Astrocyte (in vitro differentiated cells and primary cell): ENCODE measurements around the gene PRKD1. TPM values are rescaled to one million over a fixed set of nuclear protein-coding genes. Genes with fewer than 3 reads are reported as not detected.
A peak's percentile ranks its signal among the peaks of the same experiment; 100 is the strongest.

Experiments used
- DNase-seq: peaks from one replicate; pipeline ENCODE4 v3.0.0-alpha.2; 2010; ENCODE audit warnings: low read depth
- FAIRE-seq: peaks from 2 replicates; lab custom pipeline; 2011; peaks lifted over from hg19 to GRCh38; lab: Jason Lieb, UNC
- H2AFZ ChIP-seq: 2 replicates; pipeline ENCODE4 v1.6.0; 2012; ENCODE audit warnings: low read depth, low read length, inconsistent platforms
- H3K27ac ChIP-seq: 2 replicates; pipeline ENCODE4 v1.5.1; 2011; ENCODE audit warnings: low read depth, low read length, inconsistent platforms
- H3K27me3 ChIP-seq: 2 replicates; pipeline ENCODE4 v1.6.0; 2011; ENCODE audit warnings: low read length, inconsistent platforms; ENCODE audit not compliant: insufficient read depth
- H3K36me3 ChIP-seq: 2 replicates; pipeline ENCODE4 v1.5.1; 2011; ENCODE audit warnings: low read length, inconsistent platforms; ENCODE audit not compliant: insufficient read depth
- H3K4me1 ChIP-seq: 2 replicates; pipeline ENCODE4 v1.5.1; 2011; ENCODE audit warnings: low read length, inconsistent platforms; ENCODE audit not compliant: insufficient read depth
- H3K4me2 ChIP-seq: 2 replicates; pipeline ENCODE4 v1.6.0; 2012; ENCODE audit warnings: low read length, inconsistent platforms
- H3K4me3 ChIP-seq: 2 replicates; pipeline ENCODE4 v1.5.1; 2011; ENCODE audit warnings: low read depth, mild to moderate bottlenecking, low read length, inconsistent platforms; ENCODE audit not compliant: insufficient read depth
- H3K79me2 ChIP-seq: 2 replicates; pipeline ENCODE4 v1.6.0; 2012; ENCODE audit warnings: mild to moderate bottlenecking, low read length, inconsistent platforms; ENCODE audit not compliant: insufficient read depth
- H3K9ac ChIP-seq: 2 replicates; pipeline ENCODE4 v1.6.0; 2012; ENCODE audit warnings: mild to moderate bottlenecking, low read length, inconsistent platforms
- H3K9me3 ChIP-seq: 2 replicates; pipeline ENCODE4 v1.5.1; 2012; ENCODE audit warnings: low read depth, mild to moderate bottlenecking, low read length, inconsistent platforms; ENCODE audit not compliant: insufficient read depth
- H4K20me1 ChIP-seq: 2 replicates; pipeline ENCODE4 v1.6.0; 2012; ENCODE audit warnings: low read length, inconsistent platforms; ENCODE audit not compliant: insufficient read depth
- H3K27ac Mint-ChIP-seq: one replicate; pipeline ENCODE4 v1.8.0; 2021; ENCODE audit warnings: mild to moderate bottlenecking, mixed read lengths; ENCODE audit not compliant: unreplicated experiment
- H3K27me3 Mint-ChIP-seq: one replicate; pipeline ENCODE4 v1.8.0; 2021; ENCODE audit warnings: low read depth, mixed read lengths; ENCODE audit not compliant: unreplicated experiment
- H3K36me3 Mint-ChIP-seq: one replicate; pipeline ENCODE4 v1.8.0; 2021; ENCODE audit warnings: low read depth, mixed read lengths; ENCODE audit not compliant: unreplicated experiment
- H3K4me1 Mint-ChIP-seq: one replicate; pipeline ENCODE4 v1.8.0; 2021; ENCODE audit warnings: low read depth, mixed read lengths; ENCODE audit not compliant: unreplicated experiment
- H3K4me3 Mint-ChIP-seq: one replicate; pipeline ENCODE4 v1.8.0; 2021; ENCODE audit warnings: mild to moderate bottlenecking, moderate library complexity, mixed read lengths; ENCODE audit not compliant: unreplicated experiment
- H3K9me3 Mint-ChIP-seq: one replicate; pipeline ENCODE4 v1.8.0; 2021; ENCODE audit warnings: mild to moderate bottlenecking, mixed read lengths; ENCODE audit not compliant: unreplicated experiment
- EZH2 ChIP-seq: IDR thresholded peaks from 2 replicates; pipeline ENCODE4 v1.6.1; 2012; ENCODE audit warnings: mild to moderate bottlenecking, low read length, inconsistent platforms; ENCODE audit not compliant: insufficient read depth
- total RNA-seq: library from RNA; stranded (reverse); gene quantifications from 2 replicates; pipeline ENCODE4 v1.2.1, GENCODE V29; 2021
- TF ChIP-seq, protein P1 (sequence below): IDR thresholded peaks from 2 replicates; pipeline ENCODE4 v1.5.1; 2011; ENCODE audit warnings: low read depth, mild to moderate bottlenecking, inconsistent platforms, low read length, moderate library complexity; ENCODE audit not compliant: insufficient read depth

The PRKD1 gene
- total RNA-seq, 1 donor from 2014 or later = 5.9 TPM

DNA sequence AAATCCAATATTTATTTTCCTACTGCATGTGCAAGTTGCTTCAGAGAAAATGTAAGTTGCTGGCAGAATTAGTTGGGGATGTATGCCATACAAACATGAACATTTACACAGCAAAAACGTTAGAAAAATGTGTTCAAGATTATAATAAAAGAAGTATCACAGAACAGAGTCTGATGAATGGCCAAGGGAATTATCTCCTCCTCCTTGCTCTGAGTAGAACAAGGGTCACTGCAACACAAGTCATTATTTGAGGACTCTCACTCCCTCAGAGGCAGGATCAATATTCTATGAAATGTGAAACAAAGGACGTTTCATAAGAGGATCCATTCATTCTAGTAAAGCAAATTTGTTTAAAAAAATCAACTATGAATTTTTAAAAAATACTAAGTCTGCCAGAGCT lies 177.8 kb downstream of the PRKD1 start:
- H3K36me3 ChIP-seq = no peaks in the 10 kb centered on the region
- no peak overlapping the region for H3K27ac Mint-ChIP-seq
- H3K27me3 Mint-ChIP-seq = no peaks in the 10 kb centered on the region
- no peak for DNase-seq
- peaks cover 11% of the 10 kb centered on the region for H3K4me1 ChIP-seq
- H4K20me1 ChIP-seq = no peaks in the 10 kb centered on the region
- no peak overlapping the region for H3K9ac ChIP-seq
- H3K4me2 ChIP-seq = no peak overlapping the region
- FAIRE-seq = no peak
- H3K4me1 Mint-ChIP-seq = peaks cover 5% of the 10 kb centered on the region
- H3K27ac ChIP-seq = no peak overlapping the region
- H3K4me3 ChIP-seq = no peak overlapping the region
- H3K4me3 Mint-ChIP-seq = no peak overlapping the region
- no peak for TF ChIP-seq EZH2
- TF ChIP-seq, protein P1, sequence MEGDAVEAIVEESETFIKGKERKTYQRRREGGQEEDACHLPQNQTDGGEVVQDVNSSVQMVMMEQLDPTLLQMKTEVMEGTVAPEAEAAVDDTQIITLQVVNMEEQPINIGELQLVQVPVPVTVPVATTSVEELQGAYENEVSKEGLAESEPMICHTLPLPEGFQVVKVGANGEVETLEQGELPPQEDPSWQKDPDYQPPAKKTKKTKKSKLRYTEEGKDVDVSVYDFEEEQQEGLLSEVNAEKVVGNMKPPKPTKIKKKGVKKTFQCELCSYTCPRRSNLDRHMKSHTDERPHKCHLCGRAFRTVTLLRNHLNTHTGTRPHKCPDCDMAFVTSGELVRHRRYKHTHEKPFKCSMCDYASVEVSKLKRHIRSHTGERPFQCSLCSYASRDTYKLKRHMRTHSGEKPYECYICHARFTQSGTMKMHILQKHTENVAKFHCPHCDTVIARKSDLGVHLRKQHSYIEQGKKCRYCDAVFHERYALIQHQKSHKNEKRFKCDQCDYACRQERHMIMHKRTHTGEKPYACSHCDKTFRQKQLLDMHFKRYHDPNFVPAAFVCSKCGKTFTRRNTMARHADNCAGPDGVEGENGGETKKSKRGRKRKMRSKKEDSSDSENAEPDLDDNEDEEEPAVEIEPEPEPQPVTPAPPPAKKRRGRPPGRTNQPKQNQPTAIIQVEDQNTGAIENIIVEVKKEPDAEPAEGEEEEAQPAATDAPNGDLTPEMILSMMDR = no peak
- no peaks in the 10 kb centered on the region for H3K27me3 ChIP-seq
- H3K9me3 Mint-ChIP-seq = no peaks in the 10 kb centered on the region
- H2AFZ ChIP-seq = no peak overlapping the region
- no peaks in the 10 kb centered on the region for H3K36me3 Mint-ChIP-seq
- H3K9me3 ChIP-seq = no peaks in the 10 kb centered on the region
- no peaks in the 10 kb centered on the region for H3K79me2 ChIP-seq

DNA sequence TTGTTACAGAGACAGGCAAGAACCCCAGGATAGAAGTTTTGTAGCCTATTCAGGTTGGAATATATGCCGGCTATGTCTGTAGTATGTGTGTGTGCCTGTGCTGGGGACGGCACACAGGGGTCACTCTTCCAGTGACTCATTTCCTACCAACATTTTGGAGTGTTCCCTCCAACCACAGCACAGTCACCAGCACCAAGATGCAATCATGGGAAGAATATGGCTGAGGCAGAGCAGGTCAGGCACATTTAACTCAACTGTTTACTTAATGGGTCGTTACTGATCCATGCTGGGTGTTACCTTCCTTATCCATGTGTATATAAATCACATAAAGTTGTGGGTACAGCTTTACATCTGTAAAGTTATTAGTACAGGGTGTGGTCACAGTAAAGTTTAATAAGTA lies 178.3 kb downstream of the PRKD1 start:
- Histone ChIP-seq H3K4me1 (peaks cover 11% of the 10 kb centered on the region), H3K9me3 (no peaks in the 10 kb centered on the region), H3K4me3 (no peak overlapping the region), H3K36me3 (no peaks in the 10 kb centered on the region), H3K27me3 (no peaks in the 10 kb centered on the region), H3K79me2 (no peaks in the 10 kb centered on the region), H3K9ac (no peak overlapping the region), H2AFZ (no peak overlapping the region), H4K20me1 (no peaks in the 10 kb centered on the region), H3K4me2 (peak overlapping the region; percentile 77), H3K27ac (no peak overlapping the region)
- Mint-ChIP-seq H3K27ac (no peak overlapping the region), H3K36me3 (no peaks in the 10 kb centered on the region), H3K9me3 (no peaks in the 10 kb centered on the region), H3K4me1 (peaks cover 5% of the 10 kb centered on the region), H3K27me3 (no peaks in the 10 kb centered on the region), H3K4me3 (no peak overlapping the region)
- peak; percentile 85 for DNase-seq
- peak; percentile 86 for FAIRE-seq
- TF ChIP-seq EZH2 = no peak
- TF ChIP-seq, protein P1 = no peak

DNA sequence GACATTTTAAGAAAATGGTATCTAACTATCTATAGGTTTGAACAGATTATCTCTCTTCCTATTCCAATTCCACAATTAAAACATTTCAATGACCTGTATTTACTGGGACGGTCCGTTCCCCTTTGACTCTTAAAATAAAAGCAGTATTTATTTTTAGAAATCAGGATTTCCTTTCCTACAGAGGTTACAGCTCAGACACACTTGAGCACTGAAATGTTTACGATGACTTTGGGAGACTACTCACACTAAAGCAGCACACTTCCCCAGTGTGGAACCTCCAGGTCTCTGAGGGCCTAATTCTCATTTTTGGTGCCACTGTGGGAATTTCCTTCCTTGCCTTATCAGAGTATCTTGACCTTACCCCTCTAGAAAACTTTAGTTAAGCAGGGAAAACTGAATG lies 181.8 kb downstream of the PRKD1 start:
- FAIRE-seq (no peak), DNase-seq (no peak)
- no peak overlapping the region for H3K4me2 ChIP-seq
- Mint-ChIP-seq H3K4me1 (peaks cover 5% of the 10 kb centered on the region), H3K9me3 (no peaks in the 10 kb centered on the region), H3K4me3 (no peak overlapping the region), H3K36me3 (no peaks in the 10 kb centered on the region), H3K27me3 (no peaks in the 10 kb centered on the region), H3K27ac (no peak overlapping the region)
- H3K9ac ChIP-seq = no peak overlapping the region
- H3K79me2 ChIP-seq = no peaks in the 10 kb centered on the region
- H3K4me1 ChIP-seq = peaks cover 19% of the 10 kb centered on the region
- no peaks in the 10 kb centered on the region for H3K27me3 ChIP-seq
- TF ChIP-seq, protein P1 = no peak
- no peak for TF ChIP-seq EZH2
- H3K4me3 ChIP-seq = no peak overlapping the region
- H3K9me3 ChIP-seq = no peaks in the 10 kb centered on the region
- no peak overlapping the region for H3K27ac ChIP-seq
- H4K20me1 ChIP-seq = no peaks in the 10 kb centered on the region
- H3K36me3 ChIP-seq = no peaks in the 10 kb centered on the region
- no peak overlapping the region for H2AFZ ChIP-seq
